ENCODE results near the gene MBOAT1.

GRCh38 chr6:20211037-20211940, 980 bp downstream of the MBOAT1 start:
- no peak for TF ChIP-seq POLR2A (IDR thresholded peaks at IDR 0.05; ENCODE audit: low read depth, low read length)
- no peak for TF ChIP-seq POLR2AphosphoS5 (IDR thresholded peaks at IDR 0.05; ENCODE audit: low read depth, low read length)
- no peak for TF ChIP-seq TAF1 (IDR thresholded peaks at IDR 0.05; ENCODE audit: borderline replicate concordance, low read depth, low read length)

All from GM12892 (cell line).